ENCODE measurements around the gene CDH23.
"Not testable (repeated sequence)": the region's sequence is repeated elsewhere in the genome, so short reads cannot be mapped to it uniquely, and the experiment has no call there.

CDH23 gene

DNA sequence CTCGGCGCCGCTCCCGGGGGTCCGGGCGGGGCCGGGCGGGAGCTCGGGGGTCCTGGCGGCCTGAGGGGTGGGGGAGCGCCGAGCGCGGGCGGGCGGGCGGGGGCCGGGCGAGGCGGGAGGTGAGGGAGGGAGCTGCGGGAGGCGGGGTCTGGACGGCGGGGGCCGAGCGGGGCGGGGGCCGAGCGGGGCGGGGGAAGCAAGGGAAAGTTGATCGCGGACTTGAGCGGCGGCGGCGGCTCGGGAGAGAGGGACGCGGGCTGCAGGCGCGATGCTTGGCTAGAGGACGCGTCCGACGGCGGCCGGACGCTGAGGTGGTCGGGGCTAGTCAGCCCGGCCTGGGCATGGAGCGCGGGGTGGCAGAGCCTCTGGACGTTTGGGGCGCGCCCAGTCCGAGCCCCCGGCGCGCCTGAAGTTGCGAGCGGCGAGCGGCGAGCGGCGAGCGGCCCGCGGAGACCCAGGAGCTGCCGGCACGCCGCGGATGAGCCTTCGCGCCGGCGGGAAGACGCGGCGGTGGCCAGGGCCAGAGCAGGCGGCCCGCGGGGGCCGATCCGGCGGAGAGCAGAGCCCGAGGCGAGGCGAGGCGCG is at the start of gene CDH23:
Gene CDH23, plus strand, starts transcription at position 210 of the 585 bp plus-strand sequence. CDS start 42,912 bp downstream, outside the sequence.
- DNase-seq = no peak

DNA sequence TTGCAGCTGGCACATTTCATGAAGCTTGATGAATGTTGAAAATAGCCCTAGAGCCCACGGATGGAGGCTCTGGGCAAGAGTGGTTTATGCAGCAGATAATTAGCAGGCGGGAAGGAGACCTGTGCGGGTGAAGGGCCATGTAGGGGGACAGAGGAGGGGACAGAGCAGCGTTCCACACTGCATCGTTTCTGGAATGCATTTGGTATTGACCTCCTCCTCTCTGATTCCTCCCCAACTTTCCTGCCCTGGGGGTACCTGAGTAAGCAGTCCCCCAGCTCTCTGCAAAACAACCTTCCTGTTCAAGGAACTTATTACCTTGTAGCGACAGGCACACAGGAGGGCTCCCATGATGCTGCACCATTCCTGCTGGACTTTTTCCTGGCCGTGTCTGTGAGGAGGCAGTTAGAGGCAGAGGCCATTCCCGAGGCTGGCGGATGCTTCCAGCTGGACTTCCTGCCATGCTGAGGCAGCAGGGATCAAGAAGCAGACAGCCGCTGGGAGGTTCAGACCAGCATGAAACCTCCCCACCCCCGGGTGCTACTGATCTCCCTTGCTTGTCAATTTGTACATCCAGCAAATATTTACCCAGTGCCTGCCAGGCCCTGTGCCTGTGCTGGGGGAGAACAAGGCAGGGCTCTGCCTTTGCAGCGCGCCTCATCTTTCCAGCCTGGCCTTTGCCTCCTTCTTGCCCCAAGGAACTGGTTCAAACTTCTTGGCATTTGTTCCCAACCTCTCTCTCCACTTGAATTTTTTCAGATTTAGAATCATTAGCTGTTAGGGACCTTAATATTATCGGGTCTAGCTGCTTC is 48.9 kb upstream of the CDH23 start:
- peak; percentile 54 for DNase-seq

DNA sequence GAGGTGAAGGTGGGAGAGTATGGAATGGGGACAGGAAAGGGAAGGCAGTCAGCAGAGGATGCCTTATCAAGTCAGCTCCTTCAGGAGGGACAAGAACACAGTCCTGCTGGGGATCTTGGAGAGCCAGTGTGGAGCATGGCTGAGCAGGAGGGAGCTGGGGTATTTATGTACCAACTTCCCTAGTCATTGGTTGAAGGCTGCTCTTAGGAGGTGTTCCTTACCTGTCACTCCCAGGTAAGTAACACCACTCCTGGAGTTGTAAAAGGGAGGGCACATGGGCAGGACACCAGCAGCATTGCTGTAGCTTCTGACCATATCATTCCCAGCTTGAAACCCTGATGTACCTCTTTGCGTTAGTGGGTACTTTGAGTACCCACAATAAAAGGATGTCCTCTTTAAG is 47.9 kb upstream of the CDH23 start:
- DNase-seq = no peak

DNA sequence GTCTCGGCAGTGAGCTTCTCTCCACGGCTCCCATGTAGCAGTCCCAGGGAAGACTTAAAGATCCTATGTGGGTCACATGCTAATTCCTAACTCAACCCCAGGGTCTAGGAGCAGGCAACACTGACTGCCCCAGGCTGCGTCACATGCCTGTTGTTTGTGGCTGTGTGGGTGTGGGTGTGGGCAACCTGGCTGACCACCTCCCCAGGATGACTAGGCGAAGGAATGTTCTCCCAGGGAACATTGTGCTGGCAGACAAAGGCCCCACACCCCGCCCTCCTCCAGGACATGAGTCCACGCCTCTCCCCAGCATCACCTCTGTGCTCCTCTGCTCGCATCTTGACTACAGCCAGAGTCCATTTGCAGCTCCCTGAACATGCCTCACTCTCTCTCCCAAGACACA is 47.3 kb upstream of the CDH23 start:
- DNase-seq = no peak

DNA sequence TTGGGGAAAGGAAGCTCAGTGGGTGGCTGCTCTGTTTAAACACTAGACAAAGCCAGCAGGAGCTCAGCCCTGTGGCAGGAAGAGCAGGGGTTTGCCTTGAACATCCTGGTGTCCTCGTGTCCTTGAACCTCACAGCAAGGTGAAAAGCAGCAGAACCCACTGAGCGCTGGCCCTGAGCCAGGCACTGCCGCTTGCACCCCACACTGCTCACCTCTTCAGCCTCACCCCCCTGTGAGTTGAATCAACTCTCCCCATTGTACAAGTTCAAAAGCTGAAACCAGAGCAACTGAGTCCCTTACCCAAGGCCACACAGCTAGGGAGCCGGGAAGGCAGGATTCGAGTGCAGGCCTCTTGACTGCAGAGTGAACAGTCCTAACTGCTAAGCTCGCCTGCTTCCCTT is 45.6 kb upstream of the CDH23 start:
- no peak for DNase-seq

DNA sequence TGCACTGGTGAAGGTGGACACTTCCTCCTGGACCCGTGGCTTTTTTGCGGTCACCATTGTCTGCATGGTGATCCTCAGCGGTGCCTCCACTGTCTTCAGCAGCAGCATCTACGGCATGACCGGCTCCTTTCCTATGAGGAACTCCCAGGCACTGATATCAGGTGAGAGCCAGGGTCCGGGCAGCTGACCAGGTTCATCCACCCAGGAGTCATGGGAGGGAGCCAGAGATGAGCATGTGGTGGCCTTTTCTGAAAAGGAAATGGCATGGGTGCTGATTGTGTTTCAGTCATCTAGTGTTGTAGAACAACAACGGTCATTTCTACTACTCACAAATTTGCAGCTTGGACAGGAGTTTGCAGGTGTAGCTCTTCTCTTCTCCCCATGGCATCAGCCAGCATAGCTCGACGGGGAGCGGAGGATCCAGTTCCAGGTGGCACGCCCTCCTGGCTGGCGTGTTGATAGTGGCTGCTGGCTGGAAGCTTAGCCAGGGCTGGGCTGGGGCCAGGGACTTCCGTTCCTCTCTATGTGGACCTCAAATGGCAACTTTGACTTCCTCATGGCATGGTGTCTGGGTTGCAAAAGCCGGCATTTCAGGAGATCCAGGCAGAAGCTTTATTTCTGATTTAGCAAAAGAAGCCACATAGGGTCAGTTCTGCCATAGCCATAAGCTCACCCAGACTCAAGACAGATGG is 44.9 kb upstream of the CDH23 start:
- DNase-seq = no peak

DNA sequence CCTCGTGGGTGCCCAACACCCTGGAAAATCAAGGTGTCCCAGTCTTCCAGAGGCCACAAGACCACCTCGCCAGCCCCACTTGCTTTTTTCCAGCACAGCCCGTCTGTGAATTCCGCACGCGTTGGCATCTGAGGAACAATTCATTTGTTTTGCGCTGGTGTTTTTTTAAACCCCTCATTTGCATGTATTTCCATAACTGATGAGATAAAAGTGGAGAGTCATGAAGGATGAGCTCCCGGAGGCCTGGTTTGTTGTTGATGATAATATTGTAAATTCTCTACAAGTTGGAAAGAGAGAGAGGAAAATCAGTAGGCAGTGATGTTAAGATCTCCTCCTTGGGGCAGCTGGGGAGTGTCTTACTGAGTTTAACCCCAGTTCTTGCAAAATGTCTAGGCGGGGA is 43.1 kb upstream of the CDH23 start:
- DNase-seq = no peak

DNA sequence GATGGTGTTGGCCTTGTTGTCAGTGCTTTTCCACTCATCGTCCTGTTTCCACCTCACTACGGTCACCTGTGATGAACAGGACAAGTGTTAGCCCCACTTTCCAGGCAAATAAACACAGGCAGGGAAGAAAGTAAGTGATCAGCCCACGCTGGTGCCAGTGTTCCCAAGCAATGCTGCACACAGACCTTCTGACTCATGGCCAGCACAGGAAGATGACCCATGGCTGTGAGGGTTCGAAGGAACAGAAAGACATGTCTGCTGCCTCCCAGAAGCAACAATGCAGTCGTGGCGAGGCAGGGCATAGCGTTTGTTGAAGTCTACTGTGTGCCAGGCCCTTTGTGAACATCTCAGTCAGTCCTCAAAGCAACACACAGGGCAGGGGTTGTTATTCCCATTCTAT is 41.9 kb upstream of the CDH23 start:
- DNase-seq = no peak

DNA sequence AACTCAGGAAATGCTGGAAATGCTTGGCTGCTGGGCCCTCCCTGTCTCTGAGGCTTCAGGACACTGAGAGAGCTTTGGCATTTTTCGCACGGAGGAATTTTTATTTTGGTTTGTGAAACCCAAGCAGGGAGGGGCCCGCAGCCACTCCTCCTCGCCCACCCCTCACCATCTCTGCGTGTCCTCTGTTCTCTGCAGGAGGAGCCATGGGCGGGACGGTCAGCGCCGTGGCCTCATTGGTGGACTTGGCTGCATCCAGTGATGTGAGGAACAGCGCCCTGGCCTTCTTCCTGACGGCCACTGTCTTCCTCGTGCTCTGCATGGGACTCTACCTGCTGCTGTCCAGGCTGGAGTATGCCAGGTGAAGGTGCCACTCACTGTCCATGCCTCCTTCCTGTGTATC is 40.8 kb upstream of the CDH23 start:
- no peak for DNase-seq

DNA sequence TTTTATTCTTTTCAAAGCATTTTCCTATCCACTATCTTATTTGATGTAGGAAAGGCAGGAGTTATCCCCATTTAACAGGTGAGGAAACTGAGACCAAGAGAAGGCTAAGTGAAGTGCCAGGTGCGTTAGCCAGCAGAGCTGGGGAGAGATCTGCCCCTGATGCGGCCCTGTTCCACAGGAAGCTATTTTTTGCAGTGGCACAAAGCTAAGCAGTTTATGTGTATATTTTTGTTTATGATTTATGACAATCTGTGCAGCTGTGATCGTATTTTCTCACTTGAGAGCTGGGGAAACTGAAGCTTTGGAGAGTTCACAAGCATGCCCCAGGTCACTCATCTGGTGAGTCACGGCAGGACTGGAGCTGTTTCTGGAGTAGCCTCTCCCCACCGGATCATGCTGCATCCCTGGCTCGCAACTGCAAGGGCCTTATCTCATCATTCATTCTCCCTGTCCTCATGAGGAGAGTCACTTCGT is 38.9 kb upstream of the CDH23 start:
- DNase-seq = no peak

DNA sequence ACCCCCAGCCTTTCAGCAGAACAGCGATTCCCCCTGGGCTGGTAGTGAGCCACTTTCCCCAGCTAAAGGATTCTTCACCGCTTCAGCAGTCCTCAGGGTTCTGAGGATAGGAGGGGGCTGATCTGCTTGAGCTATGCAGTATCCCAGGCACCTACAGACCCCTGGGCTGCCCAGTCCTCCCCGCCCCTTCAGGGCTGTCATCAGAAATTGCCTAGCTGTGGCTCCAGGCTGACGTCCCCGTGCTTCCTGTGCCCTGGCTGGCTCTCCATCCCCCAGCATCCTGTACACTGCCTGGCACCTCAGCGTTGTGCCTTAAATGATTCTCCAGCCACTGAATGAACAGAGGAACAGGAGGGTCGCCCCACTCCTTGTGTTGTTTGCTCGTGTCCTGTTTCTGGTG is 38.4 kb upstream of the CDH23 start:
- DNase-seq = no peak

DNA sequence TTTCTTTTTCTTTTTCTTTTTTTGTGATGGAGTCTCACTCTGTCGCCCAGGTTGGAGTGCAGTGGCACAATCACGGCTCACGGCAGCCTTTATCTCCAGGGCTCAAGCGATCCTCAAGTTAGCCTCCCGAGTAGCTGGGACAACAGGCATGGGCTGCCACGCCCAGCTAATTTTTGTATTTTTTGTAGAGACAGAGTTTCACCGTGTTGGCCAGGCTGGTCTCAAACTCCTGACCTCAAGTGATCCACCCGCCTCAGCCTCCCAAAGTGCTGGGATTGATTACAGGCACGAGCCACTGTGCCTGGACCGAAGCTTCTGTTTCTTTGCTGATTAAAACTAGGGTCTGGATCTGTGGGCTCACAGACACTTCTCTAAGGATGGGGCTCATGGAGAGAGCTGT is 37.8 kb upstream of the CDH23 start:
- DNase-seq = not testable (repeated sequence)

DNA sequence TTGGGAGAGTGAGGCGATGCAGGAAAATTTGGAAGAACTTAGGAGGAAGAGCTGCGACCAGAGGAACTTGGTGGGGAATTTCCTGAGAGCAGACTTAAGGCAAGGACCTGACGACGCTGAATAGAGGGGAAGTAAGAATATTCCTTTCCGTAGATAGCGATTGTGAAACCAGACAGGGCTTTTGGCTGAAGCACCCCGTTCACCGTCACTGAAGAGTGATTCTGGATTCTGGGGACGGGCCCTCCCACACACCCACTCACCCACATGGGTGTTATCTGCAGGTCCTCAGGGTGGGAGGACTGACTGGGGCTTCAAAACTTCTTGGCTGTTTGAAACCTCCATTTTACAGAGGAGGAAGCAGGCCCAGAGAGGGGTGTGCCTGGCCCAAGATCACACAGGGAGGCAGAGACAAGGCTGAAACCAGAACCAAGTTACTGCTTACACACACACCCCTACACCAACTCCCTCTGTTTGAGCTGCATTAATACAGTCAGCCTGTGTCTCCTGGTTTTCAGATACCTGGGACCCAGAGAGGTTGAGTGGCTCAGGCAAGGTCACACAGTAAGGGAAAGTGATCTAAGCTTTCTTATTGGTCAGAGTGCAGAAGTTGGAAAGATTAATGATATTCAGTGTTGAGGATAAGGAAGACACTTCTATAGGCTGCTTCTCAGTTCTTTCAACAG is 37.2 kb upstream of the CDH23 start:
- DNase-seq = no peak

DNA sequence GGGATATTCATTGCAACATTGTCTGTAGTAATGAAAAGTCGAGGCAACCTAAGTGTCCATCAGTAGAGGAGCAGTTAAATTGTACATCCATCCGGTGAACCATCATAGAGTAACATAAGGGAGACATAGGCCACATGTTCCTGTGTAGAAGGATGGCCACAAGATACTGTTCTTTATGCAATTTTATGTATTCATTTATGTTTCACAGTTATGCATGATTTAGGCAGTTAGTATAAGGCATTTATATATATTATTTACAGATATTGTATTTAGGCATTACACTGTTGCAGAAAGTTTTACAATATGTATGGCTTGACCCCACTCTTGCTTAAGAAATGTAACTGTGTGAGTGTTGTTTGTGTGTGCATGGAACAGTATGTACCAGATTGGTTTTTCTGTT is 36.0 kb upstream of the CDH23 start:
- no peak for DNase-seq

DNA sequence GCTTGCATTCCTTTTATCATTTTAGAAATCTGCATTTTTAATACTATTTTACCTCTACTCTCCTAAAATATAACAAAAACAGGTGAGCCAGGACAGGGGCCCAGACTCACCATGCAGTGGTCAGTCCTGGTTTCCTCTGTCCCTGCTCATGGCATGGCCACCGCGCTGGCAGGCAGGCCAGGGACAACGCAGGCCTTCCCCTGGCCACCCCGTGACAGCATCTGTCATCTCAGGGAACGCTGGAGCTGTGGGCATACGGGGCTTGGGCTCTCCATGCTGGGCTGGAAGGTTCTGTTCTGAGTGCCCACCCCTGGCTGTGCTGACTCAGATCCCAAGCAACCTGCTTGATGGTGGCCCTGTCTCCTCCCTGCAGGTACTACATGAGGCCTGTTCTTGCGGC is 35.1 kb upstream of the CDH23 start:
- DNase-seq = no peak

DNA sequence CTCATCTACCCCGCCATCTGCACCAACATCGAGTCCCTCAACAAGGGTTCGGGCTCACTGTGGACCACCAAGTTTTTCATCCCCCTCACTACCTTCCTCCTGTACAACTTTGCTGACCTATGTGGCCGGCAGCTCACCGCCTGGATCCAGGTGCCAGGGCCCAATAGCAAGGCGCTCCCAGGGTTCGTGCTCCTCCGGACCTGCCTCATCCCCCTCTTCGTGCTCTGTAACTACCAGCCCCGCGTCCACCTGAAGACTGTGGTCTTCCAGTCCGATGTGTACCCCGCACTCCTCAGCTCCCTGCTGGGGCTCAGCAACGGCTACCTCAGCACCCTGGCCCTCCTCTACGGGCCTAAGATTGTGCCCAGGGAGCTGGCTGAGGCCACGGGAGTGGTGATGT is 34.6 kb upstream of the CDH23 start:
- no peak for DNase-seq

DNA sequence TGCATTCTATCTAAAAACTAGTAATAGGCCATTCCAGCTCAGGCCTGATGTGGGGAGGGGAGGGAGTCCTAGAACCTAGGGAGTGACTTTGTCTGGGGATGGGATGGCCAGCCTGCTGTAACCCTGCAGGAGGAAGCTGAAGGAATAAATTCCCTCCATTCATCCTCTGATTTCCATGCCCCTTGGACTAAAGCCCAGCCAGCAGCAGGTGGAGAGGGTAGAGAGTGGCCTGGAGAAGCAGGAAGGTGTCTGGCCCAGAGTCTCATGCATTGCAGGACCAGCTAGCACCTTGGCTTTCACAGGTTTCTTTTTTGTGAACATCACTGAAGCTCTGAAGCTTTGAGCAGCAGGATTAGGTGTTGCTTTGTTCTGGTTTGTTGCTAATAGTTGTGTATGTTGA is 32.8 kb upstream of the CDH23 start:
- DNase-seq = peak; percentile 78

DNA sequence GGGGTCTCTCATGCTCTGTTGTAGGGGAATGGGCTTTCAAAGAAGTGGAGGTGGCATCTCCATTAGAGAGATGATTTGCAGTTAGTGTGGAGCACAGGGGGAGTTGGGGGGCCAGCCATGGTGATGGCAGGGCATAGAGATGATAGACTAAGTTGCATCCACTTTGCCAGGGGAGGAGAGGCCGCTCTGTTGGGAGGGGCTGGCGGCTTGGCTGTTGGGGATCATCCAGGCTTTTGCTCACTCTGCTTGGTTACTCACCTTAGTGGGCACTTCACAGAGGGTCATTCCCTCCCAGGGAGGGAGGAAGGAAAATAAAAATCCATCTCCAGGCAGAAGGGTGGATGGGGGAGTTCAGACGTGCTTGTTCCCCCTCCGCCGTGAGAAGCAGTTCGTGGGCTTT is 31.4 kb upstream of the CDH23 start:
- no peak for DNase-seq

DNA sequence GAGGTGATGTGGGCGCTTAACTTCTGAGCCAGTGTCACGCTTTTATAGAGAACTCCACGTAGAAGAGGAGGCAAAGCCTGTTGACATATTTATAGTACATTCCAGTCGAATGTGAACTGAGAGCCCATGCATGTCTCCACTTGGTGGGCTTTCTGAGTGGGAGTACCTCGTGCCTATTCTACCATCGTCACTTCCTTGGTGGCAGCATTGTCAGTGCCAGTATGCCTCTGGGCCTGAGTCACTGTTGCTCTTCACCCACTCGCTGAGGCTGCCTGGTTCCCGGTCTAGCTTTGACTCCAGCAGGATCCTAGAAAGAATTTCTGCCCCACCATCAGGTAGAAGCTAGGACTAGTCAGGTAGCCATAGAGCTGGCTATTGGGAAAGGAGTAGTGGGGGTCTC is 30.0 kb upstream of the CDH23 start:
- DNase-seq = no peak

DNA sequence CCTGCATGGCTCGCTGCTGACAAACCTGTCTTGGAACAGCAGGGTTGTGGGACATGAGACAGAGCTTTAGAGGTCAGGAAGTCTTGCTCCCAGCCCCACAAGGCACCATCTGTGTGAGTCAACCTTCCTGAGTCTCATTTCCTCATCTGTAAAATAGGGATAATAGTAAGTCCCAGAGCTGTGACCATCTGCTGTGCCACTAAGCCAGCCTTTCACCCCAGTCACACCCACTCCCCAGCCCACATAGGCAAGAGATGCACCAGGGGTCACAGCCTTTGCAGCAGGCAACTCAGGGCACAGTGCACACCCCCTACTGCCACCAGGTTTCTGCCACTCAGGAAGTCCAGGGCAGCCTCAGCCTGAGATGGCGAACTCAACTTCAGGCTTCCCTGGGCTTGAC is 29.4 kb upstream of the CDH23 start:
- no peak for DNase-seq

DNA sequence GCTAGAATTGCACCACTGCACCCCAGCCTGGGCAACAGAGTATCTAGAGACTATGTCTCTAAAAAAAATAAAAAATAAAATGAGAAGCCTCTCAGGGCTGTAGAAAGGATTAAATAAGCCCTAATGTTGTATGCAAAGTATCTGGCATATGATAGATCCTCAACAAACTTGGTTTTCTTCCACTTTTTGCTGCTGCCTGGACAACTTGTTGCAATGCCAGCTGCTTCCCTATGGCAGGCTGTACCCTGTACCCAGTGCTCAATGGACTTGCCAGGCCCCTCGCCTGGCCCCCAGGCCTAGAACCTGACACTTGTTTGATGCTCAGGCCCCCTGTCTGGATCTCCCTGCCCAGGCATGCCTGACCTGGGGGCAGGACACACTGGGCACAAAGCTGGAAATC is 28.5 kb upstream of the CDH23 start:
- no peak for DNase-seq

DNA sequence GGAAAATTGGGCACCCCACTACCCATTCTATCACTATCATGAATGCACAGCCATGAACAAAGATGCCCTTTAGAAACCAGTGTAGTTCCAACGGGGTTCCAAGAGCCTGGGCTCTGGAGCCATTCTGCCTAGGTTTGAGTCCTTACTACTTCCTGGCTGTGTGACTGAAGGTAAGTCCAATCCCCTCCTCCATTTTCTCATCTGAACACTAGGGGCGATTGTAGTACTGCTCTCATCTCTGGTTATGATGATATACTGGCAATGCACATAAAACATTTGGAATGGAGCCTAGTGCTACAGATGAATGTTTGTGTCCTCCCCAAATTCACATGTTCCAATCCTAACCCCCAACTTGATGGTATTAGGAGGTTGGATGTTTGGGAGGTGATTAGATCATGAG is 28.1 kb upstream of the CDH23 start:
- DNase-seq = peak; percentile 17

DNA sequence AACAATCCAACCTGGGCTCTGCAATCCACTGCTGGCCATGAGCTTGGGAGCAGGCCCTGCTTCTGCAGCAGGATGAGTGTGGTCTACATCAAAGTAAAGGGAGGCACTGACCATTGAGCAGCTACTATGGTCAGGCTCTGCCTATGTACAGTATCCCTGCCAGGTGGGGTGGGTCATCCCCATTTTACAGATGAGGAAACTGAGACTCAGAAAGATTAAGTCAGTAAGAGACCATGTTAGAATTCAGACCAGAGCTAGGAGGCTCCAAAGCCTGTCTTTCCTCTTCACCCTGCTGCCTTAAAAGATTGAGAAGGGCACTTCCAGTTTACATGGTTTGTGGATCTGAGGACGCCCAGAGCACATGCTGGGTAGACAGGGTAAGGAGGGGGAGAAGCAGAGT is 27.1 kb upstream of the CDH23 start:
- DNase-seq = no peak

DNA sequence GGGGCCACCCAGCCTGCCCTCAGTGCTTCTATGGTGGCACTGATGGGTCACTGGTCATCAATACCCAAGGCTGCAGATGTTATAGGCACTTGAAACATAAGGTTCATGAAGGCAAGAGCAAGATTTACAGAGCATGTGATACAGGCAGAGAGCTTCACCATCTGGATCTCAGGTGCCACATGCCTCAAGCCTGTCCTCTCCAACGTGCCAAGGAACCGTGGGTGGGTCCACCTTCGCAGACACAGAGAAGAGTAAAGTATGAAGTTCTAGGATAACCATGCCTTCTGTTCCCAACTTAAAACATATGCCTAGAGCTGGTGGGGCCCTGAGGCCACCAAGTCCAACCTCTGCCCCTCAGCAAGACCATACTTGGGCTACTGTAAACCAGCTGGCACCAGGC is 26.7 kb upstream of the CDH23 start:
- DNase-seq = no peak
